ENCODE results near the gene BATF3.

Gene BATF3

DNA sequence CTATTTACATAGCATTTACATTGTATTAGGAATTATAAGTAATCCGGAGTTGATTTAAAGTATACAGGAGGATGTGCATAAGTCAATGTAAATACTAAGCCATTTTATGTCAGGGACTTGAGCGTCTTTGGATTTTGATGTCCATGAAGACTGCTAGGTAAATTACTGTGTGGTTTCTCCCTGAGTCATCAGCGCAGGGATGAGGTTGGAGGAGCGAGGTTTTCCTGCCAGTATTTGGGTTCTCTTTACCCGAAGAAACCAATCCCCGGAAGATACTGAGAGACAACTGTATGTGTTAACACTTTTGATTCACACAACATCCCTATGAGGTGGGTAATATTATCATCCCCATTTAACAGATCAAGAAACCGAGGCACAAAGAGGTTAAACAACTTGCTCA lies 29.3 kb downstream of the BATF3 start:
- no peak for TF ChIP-seq ZFX (IDR thresholded peaks at IDR 0.05)
- TF ChIP-seq, protein P1, sequence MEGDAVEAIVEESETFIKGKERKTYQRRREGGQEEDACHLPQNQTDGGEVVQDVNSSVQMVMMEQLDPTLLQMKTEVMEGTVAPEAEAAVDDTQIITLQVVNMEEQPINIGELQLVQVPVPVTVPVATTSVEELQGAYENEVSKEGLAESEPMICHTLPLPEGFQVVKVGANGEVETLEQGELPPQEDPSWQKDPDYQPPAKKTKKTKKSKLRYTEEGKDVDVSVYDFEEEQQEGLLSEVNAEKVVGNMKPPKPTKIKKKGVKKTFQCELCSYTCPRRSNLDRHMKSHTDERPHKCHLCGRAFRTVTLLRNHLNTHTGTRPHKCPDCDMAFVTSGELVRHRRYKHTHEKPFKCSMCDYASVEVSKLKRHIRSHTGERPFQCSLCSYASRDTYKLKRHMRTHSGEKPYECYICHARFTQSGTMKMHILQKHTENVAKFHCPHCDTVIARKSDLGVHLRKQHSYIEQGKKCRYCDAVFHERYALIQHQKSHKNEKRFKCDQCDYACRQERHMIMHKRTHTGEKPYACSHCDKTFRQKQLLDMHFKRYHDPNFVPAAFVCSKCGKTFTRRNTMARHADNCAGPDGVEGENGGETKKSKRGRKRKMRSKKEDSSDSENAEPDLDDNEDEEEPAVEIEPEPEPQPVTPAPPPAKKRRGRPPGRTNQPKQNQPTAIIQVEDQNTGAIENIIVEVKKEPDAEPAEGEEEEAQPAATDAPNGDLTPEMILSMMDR (conservative IDR thresholded peaks at IDR 0.05), result no peak
- H3K27ac ChIP-seq, result no peak overlapping the region

DNA sequence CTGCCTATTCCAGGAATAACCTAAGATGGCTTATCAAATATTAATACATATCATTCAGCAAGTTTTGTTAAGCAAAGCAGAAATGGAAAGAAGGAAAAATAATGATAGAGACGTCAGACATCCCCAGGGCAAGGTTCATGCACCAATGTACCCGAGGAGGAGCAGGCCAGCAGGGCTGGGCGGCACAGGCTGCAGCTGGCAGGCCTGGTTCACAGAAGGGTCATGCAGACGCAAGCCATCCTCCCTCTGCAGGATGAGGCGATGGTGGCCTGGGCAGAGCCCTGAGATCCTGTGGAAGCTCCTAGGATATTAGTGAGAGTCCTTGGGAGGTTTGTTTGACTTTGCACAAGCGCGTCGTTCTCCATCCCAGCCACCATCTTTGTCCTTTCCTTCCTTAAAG lies 30.0 kb downstream of the BATF3 start:
- no peak for TF ChIP-seq ZFX (IDR thresholded peaks at IDR 0.05)
- TF ChIP-seq, protein P1 (conservative IDR thresholded peaks at IDR 0.05), result no peak
- no peak overlapping the region for H3K27ac ChIP-seq

DNA sequence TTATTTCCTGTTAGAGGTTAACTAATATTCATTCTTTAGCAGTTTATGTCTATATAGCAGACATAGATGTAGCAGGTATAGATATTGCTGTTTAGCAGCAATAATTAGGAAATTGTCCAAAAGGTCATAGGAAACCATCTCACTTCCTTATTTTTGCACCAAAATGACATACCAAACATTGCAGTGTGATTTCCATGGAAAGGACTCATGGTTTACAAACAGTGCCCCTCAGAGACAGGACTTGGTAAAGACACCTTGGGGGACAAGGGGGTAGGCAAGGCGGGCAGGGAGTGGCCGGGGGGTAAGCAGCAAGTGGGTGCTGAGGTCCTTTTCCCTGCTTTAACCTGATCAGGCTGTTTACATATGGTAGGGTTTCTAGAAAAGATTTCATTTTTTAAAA lies 30.5 kb downstream of the BATF3 start:
- H3K27ac ChIP-seq, result no peak overlapping the region
- TF ChIP-seq ZFX (IDR thresholded peaks at IDR 0.05), result no peak
- TF ChIP-seq, protein P1 (conservative IDR thresholded peaks at IDR 0.05), result no peak; the same call in 1 of the 2 replicates

DNA sequence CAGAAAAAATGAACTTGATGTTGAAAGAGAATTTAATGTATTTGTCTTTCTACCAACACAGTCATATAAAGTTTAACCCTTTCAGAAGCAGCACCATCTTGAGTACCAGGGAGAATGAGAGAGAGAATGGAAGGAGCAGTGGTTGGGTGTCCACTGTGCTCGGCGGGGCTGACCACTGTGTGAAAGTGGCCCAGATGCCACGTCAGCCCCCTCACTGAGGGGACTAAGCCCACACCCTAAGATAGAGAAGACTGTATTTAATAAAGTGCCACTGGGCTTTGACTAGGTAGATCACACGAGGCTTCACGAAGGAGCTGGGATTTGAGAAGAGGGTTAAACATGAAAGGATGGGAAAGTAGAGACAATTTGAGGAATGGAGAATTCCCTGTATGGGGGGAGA lies 31.2 kb downstream of the BATF3 start:
- TF ChIP-seq, protein P1 (conservative IDR thresholded peaks at IDR 0.05), result no peak
- TF ChIP-seq ZFX (IDR thresholded peaks at IDR 0.05), result no peak
- H3K27ac ChIP-seq, result no peak overlapping the region

DNA sequence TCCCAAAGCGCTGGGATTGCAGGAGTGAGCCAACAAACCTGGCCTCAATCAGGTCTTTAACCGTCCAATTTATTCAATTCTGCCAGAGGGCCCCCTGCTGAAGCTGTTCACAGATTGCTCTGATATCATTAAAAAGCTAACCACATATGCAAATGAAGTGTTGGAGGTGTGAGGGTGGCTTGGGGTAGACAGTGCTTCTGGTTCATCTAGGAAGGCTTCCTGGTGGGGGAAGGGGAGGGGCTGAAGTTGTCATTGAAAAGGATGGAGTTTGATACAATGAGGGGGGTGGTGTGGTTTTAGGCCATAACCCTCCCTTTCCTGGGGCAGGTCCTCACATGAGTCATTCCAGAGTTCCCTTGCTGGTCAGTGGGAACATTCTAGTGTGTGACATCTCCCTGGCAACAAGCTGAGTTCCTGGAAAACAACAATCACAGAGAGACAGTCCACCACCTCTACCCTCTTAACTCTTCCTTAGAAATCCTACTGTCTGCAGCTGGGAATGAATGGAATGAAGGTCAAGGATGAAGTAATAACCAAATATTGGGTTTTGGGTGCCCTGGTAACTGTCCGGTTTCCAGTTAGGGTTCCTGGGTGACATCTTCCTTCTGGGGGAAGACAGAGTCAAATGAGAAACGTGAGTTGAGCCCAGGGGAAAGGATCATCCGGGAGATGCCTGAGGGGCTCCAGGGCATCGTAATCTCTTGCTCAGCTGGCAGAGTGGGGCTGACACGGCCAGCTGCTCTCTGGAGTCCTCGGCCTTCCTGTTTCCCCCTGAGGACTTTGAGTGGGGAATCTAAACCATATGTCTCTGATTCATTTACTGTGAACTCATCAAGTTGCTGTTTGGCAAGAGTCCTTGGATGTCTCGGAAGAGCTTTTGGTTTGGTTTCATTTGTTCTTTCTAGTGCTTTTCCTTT lies 32.2 kb downstream of the BATF3 start:
- TF ChIP-seq, protein P1 (conservative IDR thresholded peaks at IDR 0.05), result no peak
- no peak for TF ChIP-seq ZFX (IDR thresholded peaks at IDR 0.05)
- no peak overlapping the region for H3K27ac ChIP-seq

DNA sequence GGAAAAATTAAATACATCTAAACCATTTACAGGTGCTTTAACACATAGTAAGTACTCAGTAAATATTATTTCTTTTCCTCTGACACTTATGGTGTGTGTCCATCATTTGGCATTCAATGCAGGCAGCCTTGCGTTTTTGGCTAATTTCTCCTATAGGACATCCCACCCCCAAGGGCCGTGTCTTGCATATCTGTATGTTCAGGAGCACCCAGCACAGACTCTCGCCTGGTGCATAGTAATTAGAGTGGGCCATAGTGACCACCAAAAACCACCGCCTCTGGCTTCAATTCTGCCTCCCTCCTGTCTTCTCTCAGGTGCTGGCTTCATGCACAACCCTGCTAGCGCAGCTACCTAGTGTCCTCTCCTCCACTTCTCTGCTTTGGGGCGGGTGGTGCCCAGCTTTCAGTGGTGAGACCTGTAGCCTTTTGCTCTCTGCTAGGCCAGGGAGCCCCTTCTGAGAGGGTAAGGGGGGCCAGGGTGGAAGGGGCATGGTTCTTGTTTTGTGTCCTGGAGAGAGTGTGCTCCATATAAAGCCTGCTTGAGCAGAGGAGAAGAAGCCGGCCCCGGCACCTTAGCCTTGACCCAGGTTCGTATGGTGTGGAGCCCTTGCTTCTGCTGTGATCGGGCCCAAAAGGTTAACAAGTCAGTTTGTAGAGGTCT lies 33.4 kb downstream of the BATF3 start:
- no peak overlapping the region for H3K27ac ChIP-seq

More for the DNA sequence above, 33.4 kb downstream of the BATF3 start:
- TF ChIP-seq, protein P1 (conservative IDR thresholded peaks at IDR 0.05), result no peak
- no peak for TF ChIP-seq ZFX (IDR thresholded peaks at IDR 0.05)

All from C4-2B (cell line).